Activated T-cell treated with anti-CD3 and anti-CD28 coated beads for 1 hour (primary cell): ENCODE measurements around the gene ACACA.

Experiments used
- DNase-seq: peaks from one replicate; pipeline ENCODE4 v3.0.0-alpha.2; 2020; ENCODE audit warnings: low read depth

Gene ACACA

GRCh38 chr17:37131669-37132611 lies 274.7 kb downstream of the ACACA start:
- no peak for DNase-seq

- no peak for DNase-seq
Measured at GRCh38 chr17:37130984-37131446, 275.6 kb downstream of the ACACA start.

- DNase-seq = no peak
Measured at GRCh38 chr17:37124821-37125173, 281.8 kb downstream of the ACACA start.

- no peak for DNase-seq
Measured at GRCh38 chr17:37123941-37124820, 282.5 kb downstream of the ACACA start.

- DNase-seq = no peak
Measured at GRCh38 chr17:37123386-37123785, 283.2 kb downstream of the ACACA start.

GRCh38 chr17:37121616-37122015 lies 285.0 kb downstream of the ACACA start:
- DNase-seq = no peak

DNA sequence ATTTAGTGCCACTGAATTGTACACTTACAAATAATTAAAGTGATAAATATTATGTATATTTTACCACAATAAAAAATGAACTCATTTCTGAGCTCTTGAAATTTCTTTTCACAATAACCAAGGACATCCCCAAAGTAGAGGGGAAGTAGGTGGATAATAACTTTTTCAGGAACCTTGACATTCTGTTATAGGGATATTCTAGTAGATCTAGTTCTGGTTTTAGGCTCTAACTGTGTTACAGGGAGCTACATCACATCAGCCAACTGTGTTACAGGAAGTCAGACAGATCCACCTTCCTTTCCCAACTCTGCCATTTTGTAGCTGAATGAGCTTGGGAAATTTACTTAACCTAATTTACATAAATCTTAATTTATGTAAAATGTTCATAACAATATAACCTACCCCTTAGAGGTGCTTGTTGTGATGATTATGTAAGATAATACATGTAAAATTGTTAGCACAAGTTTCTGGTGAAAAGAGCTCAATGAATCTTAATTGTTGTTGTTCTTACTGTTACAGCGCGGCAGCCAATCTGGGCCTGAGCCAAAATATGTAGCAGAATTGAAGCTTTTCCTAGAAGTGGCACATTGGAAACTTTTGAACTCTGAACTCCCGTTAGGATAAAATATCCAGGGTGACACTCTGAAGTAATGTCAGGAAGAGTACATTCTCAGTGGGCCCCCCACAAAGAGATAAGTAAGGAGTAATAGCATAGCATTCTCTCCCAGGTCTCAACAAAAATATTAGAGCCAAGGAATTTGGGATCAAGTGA lies 288.1 kb downstream of the ACACA start:
- DNase-seq = no peak

- DNase-seq = no peak
Measured at GRCh38 chr17:37117373-37118142, 289.1 kb downstream of the ACACA start.

- DNase-seq = no peak
Measured at GRCh38 chr17:37116671-37117185, 289.9 kb downstream of the ACACA start.

DNA sequence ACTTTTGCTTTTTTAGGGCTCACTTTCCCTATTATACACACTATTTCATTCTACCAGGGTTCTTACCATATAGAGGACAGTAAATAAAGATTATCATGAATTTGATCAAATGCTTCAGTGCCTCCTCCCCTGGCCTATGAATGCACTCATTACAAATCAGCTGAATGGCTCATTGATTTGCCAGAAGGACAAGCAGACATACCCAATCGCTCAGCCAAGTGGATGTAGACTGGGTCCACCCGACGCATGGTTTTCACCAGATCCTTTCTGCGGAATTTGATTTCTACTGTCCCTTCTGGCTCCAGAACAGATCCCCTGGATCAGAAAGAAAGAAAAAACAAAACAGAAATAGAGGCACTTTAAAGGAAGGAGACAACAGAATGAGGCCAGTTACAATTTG lies 295.3 kb downstream of the ACACA start:
- no peak for DNase-seq

DNA sequence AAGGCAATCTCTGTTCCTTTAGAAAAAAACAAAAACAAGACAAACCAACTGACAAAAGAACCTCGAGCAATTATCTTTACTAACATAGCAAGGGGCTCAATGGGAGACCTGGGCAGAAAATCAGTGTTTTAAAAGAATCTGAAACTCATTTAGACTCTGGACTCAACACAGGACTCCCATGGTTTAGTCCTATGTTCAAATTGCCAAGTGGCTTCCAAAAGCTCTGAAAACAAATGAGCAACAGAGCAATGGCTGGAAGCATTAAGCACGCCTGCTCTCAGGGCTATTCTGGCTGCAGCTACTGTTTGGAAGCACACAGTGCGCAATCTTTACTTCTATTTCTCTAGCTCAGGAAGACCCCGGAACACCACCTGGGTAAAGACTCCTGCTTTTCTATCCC lies 295.9 kb downstream of the ACACA start:
- no peak for DNase-seq

- no peak for DNase-seq
Measured at GRCh38 chr17:37109731-37110710, 296.6 kb downstream of the ACACA start.

DNA sequence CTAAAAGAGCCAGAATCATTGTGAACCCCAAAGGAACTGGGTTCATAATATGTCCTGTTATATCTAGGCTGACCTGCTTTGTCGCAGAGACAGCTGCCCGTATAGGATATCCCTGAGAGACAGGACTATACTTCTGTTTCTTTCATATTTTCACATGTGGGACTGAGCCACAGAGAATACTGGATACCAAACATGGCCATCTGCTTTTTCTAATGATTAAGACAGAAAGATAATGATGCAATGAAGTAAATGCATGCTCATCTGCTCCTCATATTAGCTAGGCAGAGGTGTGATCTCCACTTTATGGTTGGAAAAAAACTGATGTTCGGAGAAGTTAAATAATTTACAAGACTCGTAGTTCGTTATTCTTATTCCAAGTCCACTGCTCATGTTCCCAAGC lies 297.5 kb downstream of the ACACA start:
- no peak for DNase-seq

- DNase-seq = no peak
Measured at GRCh38 chr17:37107406-37108083, 299.1 kb downstream of the ACACA start.

DNA sequence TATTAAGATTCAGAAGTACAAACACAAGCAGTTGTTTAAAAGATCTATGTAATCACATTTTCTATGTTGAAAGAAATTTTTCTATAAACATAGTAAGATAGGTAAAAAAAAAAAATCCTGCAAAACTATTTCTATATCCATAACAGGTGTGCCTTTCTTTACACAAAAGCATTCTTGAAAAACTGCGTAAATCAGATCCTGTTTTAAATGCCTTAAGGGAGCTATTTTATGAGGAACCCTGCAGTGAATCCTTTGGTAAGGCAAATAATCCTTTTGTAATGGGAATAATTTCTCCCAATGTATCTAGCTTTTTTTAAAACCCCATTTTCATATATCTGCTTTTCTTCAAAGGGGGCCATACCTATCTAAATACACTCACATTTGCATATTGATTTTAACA lies 300.6 kb downstream of the ACACA start:
- no peak for DNase-seq

DNA sequence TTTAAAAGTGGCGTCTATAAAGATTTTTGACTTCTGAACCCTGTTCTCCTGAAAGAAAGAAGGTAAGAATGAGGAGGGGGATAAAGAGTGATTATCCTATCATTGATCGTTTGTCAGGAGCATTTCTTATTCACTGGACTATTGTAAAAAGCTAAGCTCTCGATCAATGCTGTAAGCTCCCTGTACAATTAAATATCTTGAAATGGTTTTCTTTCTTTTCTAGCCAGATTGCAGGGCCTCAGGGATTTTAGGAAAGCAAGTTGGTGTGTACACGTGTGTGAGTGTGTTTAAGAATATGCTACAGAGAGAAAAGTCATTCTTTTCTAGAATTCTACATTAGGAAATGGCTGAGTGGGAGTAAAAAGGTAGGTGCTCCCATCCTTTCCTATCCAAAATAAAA lies 303.4 kb downstream of the ACACA start:
- DNase-seq = no peak

- no peak for DNase-seq
Measured at GRCh38 chr17:37101306-37101705, 305.3 kb downstream of the ACACA start.

GRCh38 chr17:37100231-37100630 lies 306.4 kb downstream of the ACACA start:
- DNase-seq = no peak

DNA sequence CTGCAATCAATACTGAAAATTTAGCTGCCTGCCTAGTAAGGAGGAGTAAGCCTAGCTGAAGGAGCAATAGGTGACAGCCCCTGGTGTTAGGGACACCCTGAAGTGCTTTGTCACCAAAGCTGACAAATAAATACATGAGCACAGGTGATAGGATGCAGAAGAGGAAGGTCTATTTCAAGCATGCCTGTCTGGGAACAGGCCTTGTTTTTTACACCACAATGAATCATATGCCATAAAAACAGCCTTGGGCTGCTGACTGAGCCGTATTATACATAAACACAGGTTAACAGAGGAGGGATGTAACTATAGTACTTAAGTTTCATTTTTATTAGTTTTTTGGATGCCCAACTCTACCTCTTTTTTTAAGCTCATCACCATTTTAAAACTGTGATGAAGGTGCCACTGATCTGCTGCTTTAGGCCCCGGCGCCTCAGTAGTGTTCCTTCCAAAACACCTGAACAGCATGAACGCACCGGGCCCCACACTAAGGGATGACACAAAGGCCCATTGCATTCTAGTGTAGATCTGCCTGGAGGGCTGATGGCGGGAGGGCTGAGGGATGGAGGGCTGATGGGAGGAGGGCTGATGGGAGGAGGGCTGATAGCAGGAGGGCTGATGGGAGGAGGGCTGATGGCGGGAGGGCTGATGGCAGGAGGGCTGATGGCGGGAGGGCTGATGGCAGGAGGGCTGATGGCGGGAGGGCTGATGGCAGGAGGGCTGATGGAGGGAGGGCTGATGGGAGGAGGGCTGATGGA lies 307.5 kb downstream of the ACACA start:
- DNase-seq = no peak
